Breast epithelium (tissue), 3 donors: ENCODE measurements around the gene ANAPC4.

Experiments used
- POLR2A ChIP-seq: fragments of 450-650 bp; IDR thresholded peaks from one replicate; pipeline ENCODE4 v1.6.1; 2016; ENCODE audit warnings: antibody characterized with exemption, mild to moderate bottlenecking, moderate library complexity
- POLR2AphosphoS5 ChIP-seq, 3 donors: sonication (generic); formaldehyde crosslinking; IDR thresholded peaks; one replicate each; pipeline ENCODE4 v1.6.1; 2017; ENCODE audit warnings: antibody characterized with exemption in 3 of 3
- TF ChIP-seq, protein P1 (sequence below), 3 donors: fragments of 450-650 bp; IDR thresholded peaks; one replicate each; pipeline ENCODE4 v1.5.1; 2016 to 2017; ENCODE audit warnings: antibody characterized with exemption in 3 of 3, mild to moderate bottlenecking in 3 of 3, moderate library complexity in 3 of 3

- TF ChIP-seq, protein P1, sequence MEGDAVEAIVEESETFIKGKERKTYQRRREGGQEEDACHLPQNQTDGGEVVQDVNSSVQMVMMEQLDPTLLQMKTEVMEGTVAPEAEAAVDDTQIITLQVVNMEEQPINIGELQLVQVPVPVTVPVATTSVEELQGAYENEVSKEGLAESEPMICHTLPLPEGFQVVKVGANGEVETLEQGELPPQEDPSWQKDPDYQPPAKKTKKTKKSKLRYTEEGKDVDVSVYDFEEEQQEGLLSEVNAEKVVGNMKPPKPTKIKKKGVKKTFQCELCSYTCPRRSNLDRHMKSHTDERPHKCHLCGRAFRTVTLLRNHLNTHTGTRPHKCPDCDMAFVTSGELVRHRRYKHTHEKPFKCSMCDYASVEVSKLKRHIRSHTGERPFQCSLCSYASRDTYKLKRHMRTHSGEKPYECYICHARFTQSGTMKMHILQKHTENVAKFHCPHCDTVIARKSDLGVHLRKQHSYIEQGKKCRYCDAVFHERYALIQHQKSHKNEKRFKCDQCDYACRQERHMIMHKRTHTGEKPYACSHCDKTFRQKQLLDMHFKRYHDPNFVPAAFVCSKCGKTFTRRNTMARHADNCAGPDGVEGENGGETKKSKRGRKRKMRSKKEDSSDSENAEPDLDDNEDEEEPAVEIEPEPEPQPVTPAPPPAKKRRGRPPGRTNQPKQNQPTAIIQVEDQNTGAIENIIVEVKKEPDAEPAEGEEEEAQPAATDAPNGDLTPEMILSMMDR (IDR thresholded peaks at IDR 0.05), result no peak
- TF ChIP-seq POLR2A (no peak), POLR2AphosphoS5 (IDR thresholded peaks at IDR 0.05) (no peak)
Measured at GRCh38 chr4:25367877-25368276, 9.2 kb upstream of the ANAPC4 start.
